Measurements from ENCODE around the gene FAM118B.

Gene FAM118B

DNA sequence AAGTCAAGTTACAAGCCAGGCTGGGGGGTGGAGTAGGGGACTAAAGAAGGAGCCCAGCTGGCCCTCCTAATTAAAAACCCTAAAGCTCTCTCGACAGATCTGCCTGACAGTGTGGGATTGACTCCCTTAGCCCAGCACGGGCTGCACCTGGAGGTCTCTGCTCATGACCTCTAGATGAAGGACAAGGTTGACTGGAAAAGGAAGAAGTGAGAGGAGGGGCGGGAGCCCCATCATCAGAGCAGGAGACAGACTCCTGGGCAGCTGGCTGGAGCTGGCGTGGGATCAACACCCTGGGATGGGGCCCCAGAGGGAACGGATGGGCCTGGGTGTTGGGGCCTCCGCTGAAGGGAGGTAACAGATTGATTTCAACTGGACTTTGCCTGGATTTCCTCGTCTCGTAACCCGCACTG, 46.3 kb upstream of the FAM118B start:
- no peak for TF ChIP-seq CTCF (IDR thresholded peaks at IDR 0.05)
- Histone ChIP-seq H3K27ac (no peak overlapping the region), H3K36me3 (no peaks in the 10 kb centered on the region)

GRCh38 chr11:126165757-126166156, 45.8 kb upstream of the FAM118B start:
- no peaks in the 10 kb centered on the region for H3K9me3 ChIP-seq
- no peaks in the 10 kb centered on the region for H3K4me1 ChIP-seq (ENCODE audit: control insufficient read depth in 1 of 2, insufficient read depth in 1 of 2, low read depth in 1 of 2, low read length in 1 of 2)

More for the DNA sequence above, 46.3 kb upstream of the FAM118B start:
- no peak overlapping the region for H3K4me3 ChIP-seq (ENCODE audit: low read depth in 1 of 2, low read length in 1 of 2)
- no peaks in the 10 kb centered on the region for H3K4me1 ChIP-seq (ENCODE audit: control insufficient read depth in 1 of 2, insufficient read depth in 1 of 2, low read depth in 1 of 2, low read length in 1 of 2)
- no peaks in the 10 kb centered on the region for H3K27me3 ChIP-seq
- no peaks in the 10 kb centered on the region for H3K9me3 ChIP-seq

DNA sequence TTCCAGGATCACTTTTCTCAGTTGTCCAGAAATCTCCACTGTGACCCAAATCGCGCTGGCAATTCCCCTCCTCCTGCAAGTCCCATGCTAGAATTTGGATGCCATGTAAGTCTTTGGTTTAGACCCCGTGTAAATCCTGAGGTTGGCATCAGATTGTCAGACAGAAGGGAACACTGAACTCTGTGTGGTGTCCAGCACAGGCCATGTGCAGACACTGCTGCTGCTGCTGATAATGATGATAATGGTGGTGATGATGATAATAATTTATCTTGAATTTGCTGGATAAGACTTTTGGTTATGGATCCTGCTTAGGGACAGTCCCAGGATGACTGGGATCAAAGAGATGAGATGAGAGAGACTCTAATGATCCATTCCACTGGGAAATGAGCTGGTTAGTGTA, 45.2 kb upstream of the FAM118B start:
- TF ChIP-seq CTCF (IDR thresholded peaks at IDR 0.05), result no peak
- Histone ChIP-seq H3K27me3 (no peaks in the 10 kb centered on the region), H3K4me1 (ENCODE audit: control insufficient read depth in 1 of 2, insufficient read depth in 1 of 2, low read depth in 1 of 2, low read length in 1 of 2) (no peaks in the 10 kb centered on the region), H3K27ac (no peak overlapping the region), H3K36me3 (no peaks in the 10 kb centered on the region), H3K9me3 (no peaks in the 10 kb centered on the region), H3K4me3 (ENCODE audit: low read depth in 1 of 2, low read length in 1 of 2) (no peak overlapping the region)

More at GRCh38 chr11:126165757-126166156, 45.8 kb upstream of the FAM118B start:
- no peak for TF ChIP-seq CTCF (IDR thresholded peaks at IDR 0.05)
- no peaks in the 10 kb centered on the region for H3K36me3 ChIP-seq
- no peak overlapping the region for H3K27ac ChIP-seq
- no peaks in the 10 kb centered on the region for H3K27me3 ChIP-seq
- no peak overlapping the region for H3K4me3 ChIP-seq (ENCODE audit: low read depth in 1 of 2, low read length in 1 of 2)

DNA sequence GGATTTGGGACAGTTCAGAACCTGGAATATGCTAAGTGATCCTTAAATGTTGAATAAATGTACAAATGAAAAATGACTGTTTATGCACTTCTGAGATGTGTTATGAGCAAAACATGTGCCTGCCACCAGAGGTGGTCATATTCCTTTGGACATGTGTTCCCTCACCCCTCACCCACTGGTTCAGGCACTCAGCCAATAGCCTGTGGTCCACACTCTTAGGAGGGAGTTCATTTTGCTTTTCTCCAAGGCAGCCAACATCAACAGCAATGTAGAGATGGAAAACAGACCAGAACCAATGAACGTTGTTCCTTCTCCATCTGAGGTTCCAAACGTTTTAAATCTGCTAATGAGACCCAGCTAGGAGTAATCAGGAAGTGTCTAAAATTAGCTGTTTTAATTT, 44.1 kb upstream of the FAM118B start:
- Histone ChIP-seq H3K27me3 (no peaks in the 10 kb centered on the region), H3K4me1 (ENCODE audit: control insufficient read depth in 1 of 2, insufficient read depth in 1 of 2, low read depth in 1 of 2, low read length in 1 of 2) (peaks cover 0 to 6% of the 10 kb centered on the region in 2 experiments), H3K36me3 (no peaks in the 10 kb centered on the region), H3K9me3 (no peaks in the 10 kb centered on the region), H3K27ac (no peak overlapping the region), H3K4me3 (ENCODE audit: low read depth in 1 of 2, low read length in 1 of 2) (no peak overlapping the region)
- no peak for TF ChIP-seq CTCF (IDR thresholded peaks at IDR 0.05)

- Histone ChIP-seq H3K4me1 (ENCODE audit: control insufficient read depth in 1 of 2, insufficient read depth in 1 of 2, low read depth in 1 of 2, low read length in 1 of 2) (peaks cover 0 to 8% of the 10 kb centered on the region in 2 experiments), H3K36me3 (no peaks in the 10 kb centered on the region), H3K4me3 (ENCODE audit: low read depth in 1 of 2, low read length in 1 of 2) (no peak overlapping the region), H3K27me3 (no peaks in the 10 kb centered on the region), H3K9me3 (no peaks in the 10 kb centered on the region), H3K27ac (no peak overlapping the region)
- TF ChIP-seq CTCF (IDR thresholded peaks at IDR 0.05), result no peak
These were observed 42.3 kb upstream of the FAM118B start for GRCh38 chr11:126169291-126169690.

DNA sequence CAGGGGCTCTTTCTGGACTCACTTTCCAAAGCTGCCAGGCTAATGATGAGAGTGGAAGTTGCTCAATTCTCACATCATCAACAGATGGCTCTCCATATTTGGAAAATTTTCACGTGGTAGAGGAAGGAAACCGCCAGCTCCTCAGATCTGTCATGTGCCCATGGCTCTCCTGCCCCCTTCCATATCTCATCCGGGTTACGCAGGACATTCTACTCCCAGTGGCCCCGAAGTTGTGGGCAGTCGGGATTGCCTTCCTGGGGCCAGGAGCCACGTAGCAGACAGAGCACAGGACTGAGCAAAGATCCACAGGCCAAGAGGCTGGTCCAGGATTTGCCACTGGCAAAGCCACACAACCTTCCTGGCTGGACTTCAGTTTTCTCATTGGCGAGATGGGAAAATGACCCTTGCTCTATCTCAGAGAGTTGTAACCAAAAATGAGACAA, 39.0 kb upstream of the FAM118B start:
- Histone ChIP-seq H3K9me3 (no peaks in the 10 kb centered on the region), H3K4me3 (ENCODE audit: low read depth in 1 of 2, low read length in 1 of 2) (no peak overlapping the region), H3K27me3 (no peaks in the 10 kb centered on the region), H3K36me3 (no peaks in the 10 kb centered on the region), H3K4me1 (ENCODE audit: control insufficient read depth in 1 of 2, insufficient read depth in 1 of 2, low read depth in 1 of 2, low read length in 1 of 2) (peaks cover 0 to 8% of the 10 kb centered on the region in 2 experiments), H3K27ac (no peak overlapping the region)
- TF ChIP-seq CTCF (IDR thresholded peaks at IDR 0.05), result no peak
